ENCODE measurements around the gene ATP6V1F.

DNA sequence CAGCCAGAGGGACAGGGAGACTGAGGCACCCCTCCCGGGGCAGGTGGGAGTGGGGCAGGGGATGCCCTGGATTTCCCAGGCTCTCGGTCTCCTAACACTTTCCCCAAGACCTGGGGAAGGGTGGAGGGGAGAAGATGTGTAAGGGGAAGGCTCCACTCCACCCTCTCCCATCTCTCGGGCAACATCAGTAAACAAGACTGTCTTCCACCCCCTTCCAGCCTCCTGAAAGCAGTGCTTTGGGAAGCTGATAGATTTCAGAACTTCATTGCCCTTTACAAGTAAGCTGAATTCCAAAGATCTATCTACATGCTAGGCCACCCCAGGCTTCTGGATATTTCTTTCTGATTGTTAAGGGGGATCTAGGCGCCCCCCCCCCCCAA lies 28.7 kb upstream of the ATP6V1F start:
- TF ChIP-seq, protein P1, sequence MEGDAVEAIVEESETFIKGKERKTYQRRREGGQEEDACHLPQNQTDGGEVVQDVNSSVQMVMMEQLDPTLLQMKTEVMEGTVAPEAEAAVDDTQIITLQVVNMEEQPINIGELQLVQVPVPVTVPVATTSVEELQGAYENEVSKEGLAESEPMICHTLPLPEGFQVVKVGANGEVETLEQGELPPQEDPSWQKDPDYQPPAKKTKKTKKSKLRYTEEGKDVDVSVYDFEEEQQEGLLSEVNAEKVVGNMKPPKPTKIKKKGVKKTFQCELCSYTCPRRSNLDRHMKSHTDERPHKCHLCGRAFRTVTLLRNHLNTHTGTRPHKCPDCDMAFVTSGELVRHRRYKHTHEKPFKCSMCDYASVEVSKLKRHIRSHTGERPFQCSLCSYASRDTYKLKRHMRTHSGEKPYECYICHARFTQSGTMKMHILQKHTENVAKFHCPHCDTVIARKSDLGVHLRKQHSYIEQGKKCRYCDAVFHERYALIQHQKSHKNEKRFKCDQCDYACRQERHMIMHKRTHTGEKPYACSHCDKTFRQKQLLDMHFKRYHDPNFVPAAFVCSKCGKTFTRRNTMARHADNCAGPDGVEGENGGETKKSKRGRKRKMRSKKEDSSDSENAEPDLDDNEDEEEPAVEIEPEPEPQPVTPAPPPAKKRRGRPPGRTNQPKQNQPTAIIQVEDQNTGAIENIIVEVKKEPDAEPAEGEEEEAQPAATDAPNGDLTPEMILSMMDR (IDR thresholded peaks at IDR 0.05; ENCODE audit: low read depth, low read length) = no peak
- no peak for TF ChIP-seq EZH2phosphoT487 (IDR thresholded peaks at IDR 0.05; ENCODE audit: low read depth)
